NT2/D1 (cell line): ENCODE results near the gene IFIH1.

Experiments
- DNase-seq: peaks from one replicate; pipeline ENCODE4 v3.0.0-alpha.2; 2011; ENCODE audit warnings: low read depth, low spot score
- H3K27me3 ChIP-seq: 2 replicates; pipeline ENCODE4 v1.6.0; 2011; ENCODE audit warnings: mild to moderate bottlenecking; ENCODE audit not compliant: insufficient read length, insufficient read depth
- H3K36me3 ChIP-seq: 2 replicates; pipeline ENCODE4 v1.6.1; 2011; ENCODE audit warnings: mild to moderate bottlenecking, low read length, mixed read lengths; ENCODE audit not compliant: insufficient read depth, insufficient read length
- H3K4me1 ChIP-seq: 2 replicates; pipeline ENCODE4 v1.5.1; 2011; ENCODE audit not compliant: insufficient read depth, insufficient read length
- H3K4me3 ChIP-seq: 2 replicates; pipeline ENCODE4 v1.5.1; 2011; ENCODE audit warnings: low read depth; ENCODE audit not compliant: insufficient read length
- H3K9ac ChIP-seq: 2 replicates; pipeline ENCODE4 v1.6.0; 2011; ENCODE audit warnings: low read depth; ENCODE audit not compliant: insufficient read length
- H3K9me3 ChIP-seq: 2 replicates; pipeline ENCODE4 v1.5.1; 2011; ENCODE audit warnings: mild to moderate bottlenecking, low read length; ENCODE audit not compliant: insufficient read depth
- SUZ12 ChIP-seq: IDR thresholded peaks from 2 replicates; pipeline ENCODE4 v1.6.1; 2011; ENCODE audit not compliant: insufficient read length, insufficient read depth; ENCODE audit errors: extremely low read depth
- YY1 ChIP-seq: IDR thresholded peaks from 2 replicates; pipeline ENCODE4 v1.6.1; 2011; ENCODE audit not compliant: insufficient read length, insufficient read depth
- ZNF274 ChIP-seq: IDR thresholded peaks from 2 replicates; pipeline ENCODE4 v1.6.1; 2011; ENCODE audit warnings: mild to moderate bottlenecking, low read depth, low read length

Gene IFIH1

DNA sequence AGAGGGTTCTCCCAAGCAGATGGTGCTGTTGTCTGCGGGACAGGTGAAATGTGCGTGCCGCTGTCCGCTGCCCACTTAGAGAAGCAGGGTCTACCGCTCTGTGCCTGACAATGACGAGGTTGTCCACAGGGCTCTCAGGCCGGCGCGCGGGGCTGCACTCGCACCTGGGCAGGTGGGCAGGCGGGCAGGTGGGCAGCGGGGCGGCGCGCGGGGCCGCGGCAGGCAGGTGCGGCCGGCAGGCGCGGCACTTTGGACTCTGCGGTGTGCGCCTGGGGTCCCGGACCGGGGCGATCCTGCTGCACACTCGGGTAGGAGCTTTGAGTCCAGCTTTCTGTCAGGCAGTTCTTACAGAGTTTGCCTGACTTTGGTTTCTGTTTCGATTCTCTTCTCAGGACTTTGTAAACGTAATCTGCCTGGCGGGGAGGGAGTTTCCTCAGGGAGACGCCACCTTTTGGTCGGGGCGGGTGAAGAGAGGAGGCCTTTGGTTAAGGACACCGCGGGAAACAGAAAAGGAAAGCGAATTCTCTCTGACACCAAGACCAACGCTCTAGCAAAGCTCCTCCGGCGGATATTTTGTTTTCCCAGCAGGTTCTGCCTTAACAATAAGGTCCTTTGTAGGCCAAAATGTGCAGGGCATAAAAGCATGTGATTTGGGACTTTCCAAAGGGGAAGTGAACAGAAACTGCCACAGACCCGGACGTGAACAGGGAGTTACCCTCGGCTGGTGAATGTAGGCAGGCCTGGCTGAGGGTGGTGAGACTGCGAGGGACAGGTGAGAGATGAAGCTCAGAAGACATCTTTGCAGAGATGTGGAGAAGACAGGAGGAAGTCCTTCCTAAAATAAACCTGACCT is at the start of gene IFIH1:
TSS of gene IFIH1 (minus strand) at position 357 of the 853 bp plus-strand sequence. CDS start 377 bp downstream, outside the sequence.
- H3K4me3 ChIP-seq, result peak within 1 kb of the TSS; percentile 65
- peaks cover 40% of the 10 kb centered on the region for H3K27me3 ChIP-seq
- no peaks in the 10 kb centered on the region for H3K36me3 ChIP-seq
- H3K9me3 ChIP-seq, result no peaks in the 10 kb centered on the region
- no peaks in the 10 kb centered on the region for H3K4me1 ChIP-seq
- TF ChIP-seq SUZ12 (no peak), ZNF274 (no peak), YY1 (no peak)
- H3K9ac ChIP-seq, result peak within 1 kb of the TSS; percentile 14
- peak; percentile 30 for DNase-seq

DNA sequence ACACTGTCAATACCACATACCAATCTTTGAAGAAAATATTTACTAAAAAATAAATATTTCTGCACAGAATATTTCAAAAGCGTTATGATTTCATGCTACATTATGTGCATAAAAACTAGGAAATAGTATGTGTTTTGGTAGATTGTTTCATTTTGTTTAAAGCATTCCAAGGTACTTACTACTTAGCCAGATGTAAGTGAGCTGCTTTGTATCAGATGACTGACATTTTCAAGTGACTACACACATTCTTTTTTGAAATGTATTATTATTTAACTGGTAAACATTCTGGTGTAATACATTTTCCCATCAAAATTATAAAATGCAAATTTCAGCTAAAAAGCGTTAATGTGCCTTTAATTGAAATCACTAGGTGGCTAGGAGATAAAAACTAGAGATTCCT is 46.9 kb upstream of the IFIH1 start:
- H3K9me3 ChIP-seq, result no peaks in the 10 kb centered on the region
- TF ChIP-seq ZNF274 (no peak), YY1 (no peak), SUZ12 (no peak)
- H3K27me3 ChIP-seq, result no peaks in the 10 kb centered on the region
- H3K4me3 ChIP-seq, result no peak overlapping the region
- DNase-seq, result no peak
- H3K4me1 ChIP-seq, result no peaks in the 10 kb centered on the region
- no peaks in the 10 kb centered on the region for H3K36me3 ChIP-seq
- H3K9ac ChIP-seq, result no peak overlapping the region

DNA sequence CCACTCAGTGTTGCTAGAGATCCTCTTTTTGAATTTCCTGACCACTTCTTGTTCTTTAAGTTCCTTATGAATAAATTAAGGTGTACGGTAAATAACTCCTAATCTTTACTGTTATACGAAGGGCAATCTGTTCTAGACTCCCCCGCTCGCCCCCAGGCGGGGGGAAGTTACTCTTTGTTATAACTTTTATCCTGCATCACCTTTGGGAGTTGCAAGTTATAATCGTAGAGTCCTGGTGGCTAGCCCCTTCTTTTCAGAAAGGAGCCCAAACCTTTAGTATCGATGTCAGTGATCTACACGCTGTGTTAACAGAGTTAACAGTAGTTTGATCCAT is 26.1 kb upstream of the IFIH1 start:
- H3K9ac ChIP-seq, result peak overlapping the region; percentile 76
- H3K4me1 ChIP-seq, result no peaks in the 10 kb centered on the region
- H3K4me3 ChIP-seq, result peak overlapping the region; percentile 80
- H3K36me3 ChIP-seq, result no peaks in the 10 kb centered on the region
- peaks cover 5% of the 10 kb centered on the region; the same call in 1 of the 2 replicates for H3K9me3 ChIP-seq
- no peak for TF ChIP-seq SUZ12
- DNase-seq, result no peak
- no peaks in the 10 kb centered on the region for H3K27me3 ChIP-seq

DNA sequence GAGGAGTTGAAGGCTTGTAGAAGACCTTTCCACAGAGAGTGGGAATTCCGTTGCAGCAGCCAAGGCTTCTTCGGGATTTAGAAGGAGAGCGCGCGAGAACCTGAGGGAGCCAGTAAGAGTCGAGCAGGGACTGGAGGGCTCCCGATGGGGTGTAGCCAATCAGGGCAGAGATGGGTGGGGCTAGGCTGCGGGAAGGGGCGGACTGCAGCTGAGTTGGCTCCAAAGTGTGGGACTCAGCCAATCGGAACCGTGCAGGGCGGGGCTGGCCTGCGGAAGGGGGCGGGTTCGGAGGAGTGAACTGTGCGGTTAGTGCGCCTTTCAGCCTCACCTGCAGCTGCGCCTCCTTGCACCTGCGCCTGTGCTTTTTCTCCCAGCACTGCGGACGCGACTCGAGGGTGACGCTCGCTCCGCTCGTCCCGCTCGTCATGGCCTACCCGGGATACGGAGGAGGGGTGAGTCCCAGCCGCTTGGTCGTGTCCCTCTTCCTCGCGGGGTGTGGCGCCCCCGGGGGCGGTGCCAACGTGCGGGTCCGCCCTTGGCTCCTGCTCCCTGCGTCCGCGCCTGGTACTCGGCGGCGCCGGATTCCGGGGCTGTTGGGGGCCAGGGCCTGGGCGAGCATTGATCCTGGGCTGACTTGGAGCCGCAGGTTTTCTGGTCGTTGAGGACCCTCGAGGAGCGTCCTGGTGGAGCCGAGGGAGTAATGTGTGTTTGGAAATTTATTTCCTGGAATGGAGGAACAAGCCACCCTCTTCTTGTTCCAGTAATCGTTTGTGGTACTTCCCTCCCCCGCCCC is 25.5 kb upstream of the IFIH1 start, which contains the start of gene GCA:
TSS of gene GCA (plus strand) at position 309 of the 793 bp plus-strand sequence. CDS start at position 426, 117 bp downstream.
- Histone ChIP-seq H3K4me1 (no peaks in the 10 kb centered on the region), H3K4me3 (peak within 1 kb of the TSS; percentile 80), H3K36me3 (no peaks in the 10 kb centered on the region), H3K9ac (peak within 1 kb of the TSS; percentile 76), H3K9me3 (peaks cover 5% of the 10 kb centered on the region; the same call in 1 of the 2 replicates), H3K27me3 (no peaks in the 10 kb centered on the region)
- no peak for TF ChIP-seq ZNF274
- TF ChIP-seq YY1, result no peak
- no peak for TF ChIP-seq SUZ12
- DNase-seq, result peak; percentile 94

DNA sequence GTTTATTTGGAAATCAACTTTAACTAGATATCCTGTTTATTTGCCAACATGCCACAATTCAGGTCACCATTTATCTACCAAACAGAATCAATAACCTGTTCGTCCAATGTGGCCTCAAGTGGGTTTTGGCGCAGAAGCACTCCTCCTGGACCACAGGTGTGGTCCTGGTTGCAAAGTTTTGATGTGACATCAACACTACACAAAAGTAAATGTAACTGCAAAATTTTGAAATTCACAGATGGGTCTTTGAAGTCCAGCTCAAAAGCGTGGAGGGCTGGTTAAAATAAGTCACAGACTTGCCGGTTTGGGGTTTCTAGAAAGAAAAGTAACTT is 25.0 kb upstream of the IFIH1 start:
- Histone ChIP-seq H3K4me3 (peak overlapping the region; percentile 80), H3K36me3 (no peaks in the 10 kb centered on the region), H3K27me3 (no peaks in the 10 kb centered on the region), H3K4me1 (no peaks in the 10 kb centered on the region), H3K9ac (no peak overlapping the region), H3K9me3 (peaks cover 5% of the 10 kb centered on the region; the same call in 1 of the 2 replicates)
- DNase-seq, result no peak
- TF ChIP-seq YY1 (no peak), SUZ12 (no peak), ZNF274 (no peak)

DNA sequence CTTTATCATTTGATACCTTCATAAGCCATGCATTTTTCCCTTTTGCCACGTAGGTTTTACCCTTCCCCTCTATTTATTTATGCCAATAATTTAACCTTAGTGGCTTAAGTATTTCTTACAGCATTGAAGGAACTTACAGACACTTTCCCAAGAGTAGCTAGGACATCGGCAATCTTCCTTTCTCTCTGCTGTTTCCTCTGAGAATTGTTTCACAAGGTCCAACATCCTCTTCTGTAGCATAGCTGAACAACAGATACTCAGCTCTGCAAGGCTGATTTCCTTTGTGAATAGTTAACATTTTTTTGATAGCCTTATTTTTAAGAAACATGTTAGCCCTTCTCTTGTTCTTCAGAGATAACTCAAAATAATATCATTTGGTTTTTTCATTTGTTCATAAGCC is 24.4 kb upstream of the IFIH1 start:
- Histone ChIP-seq H3K9me3 (peaks cover 5% of the 10 kb centered on the region; the same call in 1 of the 2 replicates), H3K4me1 (no peaks in the 10 kb centered on the region), H3K4me3 (no peak overlapping the region), H3K27me3 (no peaks in the 10 kb centered on the region), H3K36me3 (no peaks in the 10 kb centered on the region), H3K9ac (no peak overlapping the region)
- TF ChIP-seq SUZ12 (no peak), YY1 (no peak), ZNF274 (no peak)
- DNase-seq, result no peak

DNA sequence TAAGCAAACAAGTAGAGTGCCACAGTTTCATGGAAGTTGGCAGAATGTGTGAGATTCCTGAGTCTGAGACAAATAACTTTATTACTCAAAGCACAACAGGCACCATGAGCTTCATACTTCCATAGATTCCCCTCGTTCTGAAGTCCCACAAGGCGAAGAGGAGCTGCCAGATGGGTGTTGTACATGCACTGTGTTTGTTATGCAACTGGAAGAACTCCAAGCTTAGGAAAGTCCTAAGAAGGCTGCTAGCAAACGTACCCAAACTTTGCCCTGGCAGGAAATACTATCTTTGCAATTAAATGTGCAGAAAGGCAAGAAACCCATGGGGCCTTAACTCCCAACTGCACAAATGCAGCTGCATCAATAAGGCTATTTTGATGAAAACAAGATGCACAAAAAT is 23.8 kb upstream of the IFIH1 start:
- Histone ChIP-seq H3K27me3 (no peaks in the 10 kb centered on the region), H3K36me3 (no peaks in the 10 kb centered on the region), H3K9me3 (peaks cover 5% of the 10 kb centered on the region; the same call in 1 of the 2 replicates), H3K9ac (no peak overlapping the region), H3K4me3 (no peak overlapping the region), H3K4me1 (no peaks in the 10 kb centered on the region)
- no peak for DNase-seq
- no peak for TF ChIP-seq SUZ12
- no peak for TF ChIP-seq ZNF274
- TF ChIP-seq YY1, result no peak
